T-helper 1 cell treated with Interleukin-12 subunit alpha and Interleukin-12 subunit beta and Interleukin-4 antibody, amounts not matched to agents 30 μg/mL and 1 μg/mL, for 36 hours (primary cell): ENCODE results near the gene PIK3IP1.
"Not testable (repeated sequence)": the region's sequence is repeated elsewhere in the genome, so short reads cannot be mapped to it uniquely, and the experiment has no call there.

Experiments
- H3K27ac Mint-ChIP-seq: one replicate; pipeline ENCODE4 v1.8.0; 2021; ENCODE audit warnings: mild to moderate bottlenecking, mixed read lengths
- H3K27me3 Mint-ChIP-seq: one replicate; pipeline ENCODE4 v1.8.0; 2021; ENCODE audit warnings: low read depth, mixed read lengths
- H3K36me3 Mint-ChIP-seq: one replicate; pipeline ENCODE4 v1.8.0; 2021; ENCODE audit warnings: low read depth, mixed read lengths
- H3K4me1 Mint-ChIP-seq: one replicate; pipeline ENCODE4 v1.8.0; 2021; ENCODE audit warnings: low read depth, mixed read lengths
- H3K4me3 Mint-ChIP-seq: one replicate; pipeline ENCODE4 v1.8.0; 2021; ENCODE audit warnings: mild to moderate bottlenecking, moderate library complexity, mixed read lengths
- H3K9me3 Mint-ChIP-seq: one replicate; pipeline ENCODE4 v1.8.0; 2021; ENCODE audit warnings: mixed read lengths

Gene PIK3IP1

DNA sequence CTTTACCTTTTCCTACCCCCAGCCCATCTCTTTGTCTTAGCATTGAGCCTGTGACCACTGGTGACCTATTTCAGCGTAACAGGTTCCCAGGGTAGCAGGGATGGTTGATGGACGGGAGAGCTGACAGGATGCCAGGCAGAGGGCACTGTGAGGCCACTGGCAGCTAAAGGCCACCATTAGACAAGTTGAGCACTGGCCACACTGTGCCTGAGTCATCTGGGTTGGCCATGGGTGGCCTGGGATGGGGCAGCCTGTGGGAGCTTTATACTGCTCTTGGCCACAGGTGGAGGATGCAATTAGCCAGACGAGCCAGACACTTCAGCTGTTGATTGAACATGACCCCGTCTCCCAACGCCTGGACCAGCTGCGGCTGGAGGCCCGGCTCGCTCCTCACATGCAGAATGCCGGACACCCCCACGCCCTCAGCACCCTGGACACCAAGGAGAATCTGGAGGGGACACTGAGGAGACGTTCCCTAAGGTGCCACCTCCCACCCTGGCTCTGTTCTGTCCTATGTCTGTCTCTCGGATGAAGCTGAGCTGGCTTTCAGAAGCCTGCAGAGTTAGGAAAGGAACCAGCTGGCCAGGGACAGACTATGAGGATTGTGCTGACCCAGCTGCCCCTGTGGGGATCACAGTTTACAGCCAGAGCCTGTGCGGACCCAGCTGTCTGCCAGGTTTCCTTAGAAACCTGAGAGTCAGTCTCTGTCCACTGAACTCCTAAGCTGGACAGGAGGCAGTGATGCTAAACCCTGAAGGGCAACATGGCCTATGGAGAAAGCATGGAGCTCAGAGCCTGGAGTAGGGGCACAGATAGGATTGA, 29.8 kb downstream of the PIK3IP1 start:
- no peak overlapping the region for H3K27ac Mint-ChIP-seq
- H3K9me3 Mint-ChIP-seq = no peaks in the 10 kb centered on the region
- no peaks in the 10 kb centered on the region for H3K27me3 Mint-ChIP-seq
- H3K36me3 Mint-ChIP-seq = peaks cover 27% of the 10 kb centered on the region
- peaks cover 7% of the 10 kb centered on the region for H3K4me1 Mint-ChIP-seq
- no peak overlapping the region for H3K4me3 Mint-ChIP-seq

GRCh38 chr22:31260474-31260856, 31.8 kb downstream of the PIK3IP1 start:
- Mint-ChIP-seq H3K27ac (no peak overlapping the region), H3K9me3 (no peaks in the 10 kb centered on the region), H3K4me1 (peaks cover 3% of the 10 kb centered on the region), H3K36me3 (peaks cover 22% of the 10 kb centered on the region), H3K27me3 (no peaks in the 10 kb centered on the region), H3K4me3 (no peak overlapping the region)

DNA sequence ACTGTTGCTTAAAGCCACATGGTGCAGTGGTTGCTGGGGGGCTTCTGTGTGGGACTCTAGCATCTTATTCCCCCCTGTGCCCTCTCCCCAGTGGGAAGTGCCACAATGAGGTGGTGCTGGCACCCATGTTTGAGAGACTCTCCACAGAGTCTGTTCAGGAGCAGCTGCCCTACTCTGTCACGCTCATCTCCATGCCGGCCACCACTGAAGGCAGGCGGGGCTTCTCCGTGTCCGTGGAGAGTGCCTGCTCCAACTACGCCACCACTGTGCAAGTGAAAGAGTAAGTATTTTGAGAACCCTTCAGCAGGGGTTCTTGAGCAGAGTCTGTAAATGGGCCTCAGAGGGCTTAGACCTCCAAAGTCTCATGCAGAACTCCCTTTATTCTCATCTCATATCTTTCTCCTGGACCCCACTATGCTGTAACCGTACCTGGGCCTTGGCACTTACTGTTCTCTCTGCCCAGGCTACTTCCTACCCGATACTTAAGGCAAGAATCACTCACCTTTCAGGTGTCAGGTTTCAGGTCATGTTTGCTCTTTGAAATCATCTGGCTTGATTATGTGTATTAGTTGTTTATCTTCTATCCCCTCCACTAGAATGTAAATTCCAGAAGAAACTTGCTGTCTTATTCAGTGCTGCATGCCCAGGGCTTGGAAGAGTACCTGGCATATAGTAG, 32.4 kb downstream of the PIK3IP1 start:
- Mint-ChIP-seq H3K4me3 (no peak overlapping the region), H3K36me3 (peaks cover 22% of the 10 kb centered on the region), H3K27ac (no peak overlapping the region), H3K9me3 (no peaks in the 10 kb centered on the region), H3K4me1 (peaks cover 3% of the 10 kb centered on the region), H3K27me3 (no peaks in the 10 kb centered on the region)

GRCh38 chr22:31253949-31254348, 38.3 kb downstream of the PIK3IP1 start:
- Mint-ChIP-seq H3K27me3 (no peaks in the 10 kb centered on the region), H3K4me3 (no peak overlapping the region), H3K36me3 (peaks cover 6% of the 10 kb centered on the region), H3K4me1 (peaks cover 6% of the 10 kb centered on the region), H3K9me3 (no peaks in the 10 kb centered on the region), H3K27ac (no peak overlapping the region)

- no peak overlapping the region for H3K27ac Mint-ChIP-seq
- H3K9me3 Mint-ChIP-seq = no peaks in the 10 kb centered on the region
- H3K36me3 Mint-ChIP-seq = peaks cover 3% of the 10 kb centered on the region
- no peaks in the 10 kb centered on the region for H3K27me3 Mint-ChIP-seq
- peaks cover 15% of the 10 kb centered on the region for H3K4me1 Mint-ChIP-seq
- no peak overlapping the region for H3K4me3 Mint-ChIP-seq
These were observed 41.3 kb downstream of the PIK3IP1 start for GRCh38 chr22:31250740-31251600.

DNA sequence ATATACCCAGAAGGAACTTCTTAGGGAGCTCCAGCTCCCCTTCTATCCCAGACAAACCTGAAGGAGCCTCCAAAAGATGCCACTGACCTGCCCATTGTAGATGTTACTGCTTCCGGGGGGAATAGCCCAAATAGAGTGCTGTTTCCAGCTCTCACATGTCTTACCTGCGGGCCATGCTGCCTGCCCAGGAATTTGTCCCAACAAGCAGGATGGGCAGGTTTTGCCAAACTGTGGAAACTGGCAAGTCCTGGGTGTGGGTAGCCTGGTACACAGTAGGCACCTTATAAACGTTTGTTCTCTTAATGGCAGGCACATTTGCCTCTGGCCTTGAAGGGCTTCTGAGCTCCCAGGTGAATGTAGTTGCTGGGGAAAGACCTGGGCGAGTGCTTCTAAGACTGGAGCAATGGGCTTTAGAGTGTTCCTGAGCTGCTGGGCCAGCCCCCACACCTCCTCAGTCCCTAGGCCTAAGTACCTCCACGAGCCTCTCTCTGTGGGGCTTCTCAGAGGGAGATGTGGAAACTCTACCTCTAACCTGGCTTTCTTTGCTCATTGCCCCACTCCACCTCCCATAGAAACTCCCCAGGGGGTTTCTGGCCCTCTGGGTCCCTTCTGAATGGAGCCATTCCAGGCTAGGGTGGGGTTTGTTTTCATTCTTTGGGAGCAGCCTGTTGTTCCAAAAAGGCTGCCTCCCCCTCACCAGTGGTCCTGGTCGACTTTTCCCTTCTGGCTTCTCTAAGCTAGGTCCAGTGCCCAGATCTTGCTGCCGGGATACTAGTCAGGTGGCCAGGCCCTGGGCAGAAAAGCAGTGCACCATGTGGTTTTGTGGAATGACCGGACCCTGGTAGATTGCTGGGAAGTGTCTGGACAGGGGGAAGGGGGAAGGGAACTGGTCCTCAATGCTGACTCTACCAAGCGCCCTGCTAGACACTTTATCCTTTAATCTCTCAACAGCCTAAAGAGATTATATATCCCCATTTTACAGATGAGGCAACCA, 43.0 kb downstream of the PIK3IP1 start:
- H3K36me3 Mint-ChIP-seq = no peaks in the 10 kb centered on the region
- no peak overlapping the region for H3K27ac Mint-ChIP-seq
- peaks cover 21% of the 10 kb centered on the region for H3K4me1 Mint-ChIP-seq
- H3K4me3 Mint-ChIP-seq = no peak overlapping the region
- H3K27me3 Mint-ChIP-seq = no peaks in the 10 kb centered on the region
- no peaks in the 10 kb centered on the region for H3K9me3 Mint-ChIP-seq

DNA sequence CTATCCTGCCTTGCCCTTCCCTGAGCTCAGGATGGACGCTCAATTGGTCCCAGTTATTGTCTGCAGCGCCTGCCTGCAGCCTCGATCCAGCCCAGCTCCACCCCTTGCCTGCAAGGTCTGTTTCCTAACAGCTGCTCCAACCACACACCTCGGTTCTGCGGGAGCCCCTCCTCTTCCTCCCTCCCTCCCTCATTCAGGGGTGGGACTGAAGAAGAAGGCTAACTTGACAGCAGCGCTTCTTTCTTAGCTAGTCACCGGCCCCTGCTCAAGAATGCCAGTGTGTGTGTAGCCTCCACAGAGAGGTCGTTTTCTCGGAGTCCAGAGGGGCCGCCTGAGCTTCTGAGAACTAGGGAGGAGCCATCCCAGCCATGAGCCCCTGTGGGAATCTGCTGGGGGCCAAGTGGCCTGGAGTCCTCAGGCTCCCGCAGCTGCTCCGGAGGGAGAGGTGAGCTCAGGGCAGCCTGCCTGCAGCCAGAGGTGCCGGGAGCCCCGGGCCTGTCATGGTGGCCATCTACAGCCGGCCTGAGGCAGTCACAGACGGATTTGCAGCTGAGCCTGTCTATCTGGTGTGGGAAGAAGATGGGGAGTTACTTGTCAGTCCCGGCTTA, 44.0 kb downstream of the PIK3IP1 start:
- H3K27ac Mint-ChIP-seq = peak overlapping the region; percentile 72
- H3K27me3 Mint-ChIP-seq = no peaks in the 10 kb centered on the region
- no peaks in the 10 kb centered on the region for H3K36me3 Mint-ChIP-seq
- H3K4me3 Mint-ChIP-seq = peak overlapping the region; percentile 41
- H3K4me1 Mint-ChIP-seq = peaks cover 23% of the 10 kb centered on the region
- no peaks in the 10 kb centered on the region for H3K9me3 Mint-ChIP-seq

- H3K27ac Mint-ChIP-seq = peak overlapping the region; percentile 72
These were observed 44.6 kb downstream of the PIK3IP1 start for GRCh38 chr22:31247726-31248125.

DNA sequence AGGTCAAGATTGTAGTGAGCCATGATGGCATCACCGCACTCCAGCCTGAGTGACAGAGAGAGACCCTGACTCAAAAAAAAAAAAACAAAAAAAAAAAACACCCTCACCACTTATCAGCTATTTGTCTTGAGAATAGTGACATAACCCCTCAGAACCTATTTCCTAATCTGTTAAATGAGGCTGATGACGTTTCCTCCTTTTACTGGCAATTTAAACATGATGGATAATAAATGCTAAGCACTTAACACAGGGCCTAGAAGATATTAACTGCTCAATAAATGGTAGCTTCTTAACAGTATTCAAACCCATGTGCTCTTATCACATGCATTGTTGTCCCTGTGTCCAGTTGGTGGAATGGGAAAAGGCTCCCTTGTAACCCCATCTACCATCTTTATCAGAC, 45.6 kb downstream of the PIK3IP1 start:
- Mint-ChIP-seq H3K27me3 (no peaks in the 10 kb centered on the region), H3K36me3 (no peaks in the 10 kb centered on the region), H3K4me3 (no peak overlapping the region), H3K4me1 (peaks cover 25% of the 10 kb centered on the region), H3K27ac (peak overlapping the region; percentile 12), H3K9me3 (no peaks in the 10 kb centered on the region)

More at GRCh38 chr22:31247726-31248125, 44.6 kb downstream of the PIK3IP1 start:
- Mint-ChIP-seq H3K4me1 (peaks cover 25% of the 10 kb centered on the region), H3K36me3 (no peaks in the 10 kb centered on the region), H3K4me3 (peak overlapping the region; percentile 41), H3K9me3 (no peaks in the 10 kb centered on the region), H3K27me3 (no peaks in the 10 kb centered on the region)

DNA sequence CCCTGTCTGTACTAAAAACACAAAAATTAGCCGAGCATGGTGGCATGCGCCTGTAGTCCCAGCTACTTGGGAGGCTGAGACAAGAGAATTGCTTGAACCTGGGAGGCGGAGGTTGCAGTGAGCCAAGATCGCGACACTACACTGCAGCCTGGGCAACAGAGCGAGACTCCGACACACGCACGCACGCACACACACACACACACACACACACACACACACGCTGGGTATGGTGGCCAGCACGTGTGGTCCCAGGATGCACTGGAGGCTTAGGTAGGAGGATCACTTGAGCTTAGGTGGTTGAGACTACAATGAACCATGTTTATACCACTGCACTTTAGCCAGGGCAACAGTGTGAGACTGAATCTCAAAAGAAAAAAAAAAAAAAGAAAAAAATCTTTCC, 46.3 kb downstream of the PIK3IP1 start:
- not testable (repeated sequence) for H3K27me3 Mint-ChIP-seq, H3K27ac Mint-ChIP-seq, H3K4me3 Mint-ChIP-seq, H3K9me3 Mint-ChIP-seq, H3K36me3 Mint-ChIP-seq
- peaks cover 27% of the 10 kb centered on the region for H3K4me1 Mint-ChIP-seq

DNA sequence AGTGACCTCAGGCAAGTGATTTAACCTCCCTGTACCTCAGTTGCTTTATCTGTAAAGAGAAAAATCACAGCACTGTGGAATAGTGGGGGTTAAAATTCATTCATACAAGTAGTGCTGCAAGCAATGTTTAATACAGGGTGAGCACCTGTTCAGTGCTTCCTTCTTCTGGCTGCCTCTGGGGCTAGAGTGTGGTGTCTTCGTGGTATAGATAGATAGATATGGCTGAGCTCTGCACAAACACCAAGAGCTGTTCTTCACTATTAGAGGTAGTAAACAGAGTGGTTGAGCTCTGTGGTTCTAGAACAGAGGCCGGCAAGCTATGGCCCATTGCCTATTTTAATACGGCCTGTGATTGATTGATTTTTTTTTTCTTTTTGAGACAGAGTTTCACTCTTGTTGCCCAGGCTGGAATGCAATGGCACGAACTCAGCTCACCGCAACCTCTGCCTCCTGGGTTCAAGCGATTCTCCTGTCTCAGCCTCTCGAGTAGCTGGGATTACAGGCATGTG, 47.3 kb downstream of the PIK3IP1 start:
- Mint-ChIP-seq H3K4me3 (no peak overlapping the region), H3K27ac (no peak overlapping the region), H3K27me3 (no peaks in the 10 kb centered on the region), H3K4me1 (peaks cover 29% of the 10 kb centered on the region), H3K9me3 (no peaks in the 10 kb centered on the region), H3K36me3 (peaks cover 3% of the 10 kb centered on the region)

GRCh38 chr22:31244046-31244942, 48.0 kb downstream of the PIK3IP1 start:
- Mint-ChIP-seq H3K27me3 (no peaks in the 10 kb centered on the region), H3K27ac (no peak overlapping the region), H3K9me3 (no peaks in the 10 kb centered on the region), H3K36me3 (peaks cover 5% of the 10 kb centered on the region), H3K4me3 (no peak overlapping the region), H3K4me1 (peaks cover 32% of the 10 kb centered on the region)
